Left forelimb (tissue), 1 donor: ENCODE results near the gene TRIOBP.

ENCODE experiments used
- DNase-seq: peaks from one replicate; pipeline ENCODE4 v3.0.0-alpha.2; 2018; ENCODE audit warnings: low spot score

The TRIOBP gene

GRCh38 chr22:37728620-37729019 lies 31.8 kb downstream of the TRIOBP start:
- no peak for DNase-seq

- DNase-seq: no peak
These were observed 35.1 kb downstream of the TRIOBP start for GRCh38 chr22:37731804-37732471.

GRCh38 chr22:37732699-37733607 lies 36.1 kb downstream of the TRIOBP start:
- no peak for DNase-seq

- no peak for DNase-seq
These were observed 37.0 kb downstream of the TRIOBP start for GRCh38 chr22:37733625-37734401.

- no peak for DNase-seq
These were observed 37.5 kb downstream of the TRIOBP start for GRCh38 chr22:37734402-37734700.

GRCh38 chr22:37734964-37735451 lies 38.2 kb downstream of the TRIOBP start:
- no peak for DNase-seq

DNA sequence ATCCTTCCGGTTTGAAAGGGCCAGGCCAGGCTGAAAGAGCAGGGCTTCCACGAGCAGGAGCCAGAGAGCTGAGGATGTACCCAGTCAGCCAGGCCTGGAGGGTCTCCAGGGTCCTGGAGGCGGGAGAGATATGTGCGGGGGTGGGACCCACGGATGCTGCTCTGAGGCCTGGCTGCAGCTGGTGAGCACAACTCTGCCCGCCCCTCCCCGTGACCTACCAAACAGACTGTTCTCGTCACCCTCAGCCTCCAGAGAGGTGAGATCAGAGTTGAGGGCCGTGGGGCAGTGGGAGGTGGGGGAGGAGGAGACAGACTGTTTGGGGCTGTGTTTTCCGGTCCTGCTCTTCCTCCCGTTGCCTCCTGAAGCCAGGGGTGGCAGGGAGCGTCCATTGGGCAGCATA lies 42.2 kb downstream of the TRIOBP start:
- no peak for DNase-seq

DNA sequence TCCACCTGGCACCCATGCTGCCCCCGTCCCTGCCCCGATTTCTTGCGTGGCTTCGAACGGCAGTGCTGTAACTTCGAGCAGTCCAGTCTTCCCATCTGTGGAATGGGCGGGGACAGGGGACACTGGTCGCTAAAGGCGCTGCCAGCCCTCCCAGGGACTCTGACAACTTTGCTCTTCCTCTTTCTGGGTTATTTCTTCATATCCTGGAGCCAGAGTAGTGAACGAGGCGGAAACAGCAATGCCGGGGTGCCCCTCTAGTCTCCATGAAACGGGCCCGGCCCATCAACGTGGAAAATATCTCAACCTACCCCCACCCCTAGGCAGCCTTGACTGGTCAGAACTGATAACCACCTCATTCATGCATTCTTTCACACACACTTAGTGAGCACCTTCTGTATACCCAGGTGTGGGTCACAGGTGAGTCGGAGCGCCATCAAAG lies 42.8 kb downstream of the TRIOBP start:
- DNase-seq: no peak

- DNase-seq: no peak
These were observed 43.8 kb downstream of the TRIOBP start for GRCh38 chr22:37740455-37741311.

DNA sequence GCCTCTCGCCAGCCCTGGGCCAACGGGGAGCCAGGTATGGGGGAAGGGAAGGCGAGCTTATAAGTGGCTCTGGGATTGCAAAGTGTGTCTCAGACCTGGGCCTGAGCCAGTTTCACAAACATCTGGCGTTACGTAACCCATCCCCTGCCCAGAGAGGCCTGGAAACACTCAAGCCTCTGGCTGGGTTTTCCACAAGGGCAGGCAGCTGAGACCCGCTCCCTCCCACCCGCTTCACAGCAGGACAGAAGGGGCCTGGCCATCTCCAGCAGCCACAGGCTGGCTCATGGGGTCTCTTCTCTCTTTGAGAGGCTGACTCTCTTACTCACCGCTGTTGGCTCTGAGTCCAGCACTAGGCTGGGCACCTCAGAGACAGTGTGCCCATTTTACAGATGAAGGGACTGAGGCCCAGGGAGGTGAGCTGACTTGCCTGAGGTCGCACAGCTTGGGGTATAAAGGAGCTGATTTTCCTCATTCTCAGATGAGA lies 44.5 kb downstream of the TRIOBP start:
- peak; percentile 93 for DNase-seq

- no peak for DNase-seq
These were observed 45.7 kb downstream of the TRIOBP start for GRCh38 chr22:37742376-37743171.

DNA sequence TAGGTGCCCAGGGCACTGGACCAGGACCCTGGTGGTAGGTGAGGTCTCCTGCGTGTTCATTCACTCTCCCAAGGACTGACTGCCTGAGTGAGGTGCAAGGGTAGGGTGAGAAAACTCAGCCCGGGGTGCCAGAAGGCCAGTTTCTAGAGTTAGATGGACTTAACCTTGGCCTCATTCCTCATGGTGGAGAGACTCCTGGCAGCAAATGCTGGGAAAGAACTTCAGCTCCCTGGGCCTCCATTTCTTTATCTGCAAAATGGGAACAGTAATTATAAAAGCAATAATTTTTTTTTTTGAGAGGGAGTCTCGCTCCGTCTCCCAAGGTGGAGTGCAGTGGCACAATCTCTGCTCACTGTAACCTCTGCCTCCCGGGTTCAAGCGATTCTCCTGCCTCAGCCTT lies 47.7 kb downstream of the TRIOBP start:
- DNase-seq: no peak

- peak; percentile 91 for DNase-seq
These were observed 48.9 kb downstream of the TRIOBP start for GRCh38 chr22:37745548-37746365.

DNA sequence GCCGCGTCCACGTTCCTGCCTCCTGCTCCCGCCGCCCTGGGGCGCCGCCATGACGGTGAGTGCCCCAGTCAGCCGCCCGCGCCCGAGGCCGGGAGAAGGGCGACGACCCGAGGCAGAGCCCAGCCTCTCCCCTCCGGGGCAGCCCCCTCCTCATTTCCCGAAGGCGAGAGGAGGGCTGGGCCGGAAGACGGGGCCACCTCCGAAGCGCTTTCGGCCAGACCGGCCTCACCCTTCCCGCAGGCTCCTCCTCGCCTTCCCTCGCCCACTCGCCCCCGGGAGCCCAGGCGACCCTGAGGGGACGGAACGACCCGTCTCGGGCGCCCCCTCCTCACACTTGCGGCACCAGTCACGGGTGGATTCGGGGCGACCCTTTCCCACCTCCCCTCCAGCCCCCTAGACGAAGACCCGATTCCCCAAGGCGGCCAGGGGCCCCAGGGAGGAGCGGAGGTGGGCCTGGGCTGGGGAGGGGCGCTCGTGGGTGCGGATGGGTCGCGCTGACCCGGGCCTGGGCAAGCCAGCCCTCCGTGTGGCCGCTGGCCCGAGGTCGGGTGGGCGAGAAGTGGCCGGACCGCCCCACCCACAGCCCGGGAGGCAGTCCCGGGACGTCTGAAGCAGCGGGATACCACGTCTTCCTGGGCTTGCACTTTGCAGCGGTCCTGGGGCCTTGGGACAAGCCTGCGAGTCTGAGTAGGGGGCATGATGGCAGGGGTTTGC lies 49.7 kb downstream of the TRIOBP start:
- no peak for DNase-seq

DNA sequence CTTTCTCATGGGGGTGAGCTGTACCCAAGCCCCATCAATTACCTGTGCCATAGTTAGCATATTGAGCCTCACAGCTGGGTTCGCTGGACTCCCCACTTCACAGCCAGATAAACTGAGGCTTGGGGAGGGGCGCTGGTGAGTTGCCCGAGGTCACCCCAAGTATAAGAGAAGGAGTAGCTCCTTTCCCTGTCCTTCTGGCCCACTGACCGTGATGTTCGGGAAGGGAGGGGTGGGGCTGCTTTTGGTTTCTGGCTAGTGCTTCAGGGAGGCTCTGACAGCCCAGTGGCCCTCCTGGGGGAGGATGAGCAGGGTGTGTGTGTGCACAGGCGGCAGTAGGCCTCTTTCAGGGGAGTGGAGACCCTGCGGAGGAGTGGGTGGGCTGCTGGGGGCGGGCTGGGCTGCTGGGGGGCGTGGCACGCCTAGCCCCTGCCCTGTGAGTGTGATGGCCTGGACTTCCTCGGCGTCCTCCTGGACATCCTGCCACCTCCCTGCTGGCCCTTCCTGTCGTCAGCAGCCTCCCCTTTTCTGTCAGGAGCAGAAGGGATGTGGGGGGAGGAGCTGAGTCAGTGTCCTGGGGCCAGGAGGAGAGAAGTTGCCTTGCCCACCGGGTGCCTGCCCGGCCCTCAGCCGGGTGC lies 50.3 kb downstream of the TRIOBP start:
- DNase-seq: no peak

- DNase-seq: no peak
These were observed 50.9 kb downstream of the TRIOBP start for GRCh38 chr22:37747715-37748100.

GRCh38 chr22:37748659-37749058 lies 51.8 kb downstream of the TRIOBP start:
- no peak for DNase-seq

DNA sequence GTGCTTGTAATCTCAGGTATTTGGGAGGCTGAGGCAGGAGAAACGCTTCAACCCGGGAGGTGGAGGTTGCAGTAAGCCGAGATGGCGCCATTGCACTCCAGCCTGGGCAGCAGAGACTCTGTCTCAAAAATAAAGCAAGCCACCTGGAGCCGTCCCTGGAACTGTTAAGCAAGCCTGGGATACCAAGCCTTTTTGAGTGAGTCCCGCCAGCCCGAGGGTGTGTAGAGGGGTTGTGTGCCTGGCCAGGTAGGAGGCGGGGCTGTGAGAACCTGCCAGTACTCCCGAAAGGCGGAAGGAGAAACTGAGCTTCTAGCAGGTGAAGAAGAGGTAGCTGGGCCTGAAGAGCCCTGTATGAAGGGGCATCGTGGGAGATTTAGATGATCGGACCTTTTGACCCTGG lies 52.4 kb downstream of the TRIOBP start:
- no peak for DNase-seq
